Measurements from ENCODE around the gene OSM. TPM values are rescaled to one million over a fixed set of nuclear protein-coding genes. Genes with fewer than 3 reads are reported as not detected.

The OSM gene
- total RNA-seq, 2 donors from 2014 or later, result 2.5 TPM; not detected in 1

DNA sequence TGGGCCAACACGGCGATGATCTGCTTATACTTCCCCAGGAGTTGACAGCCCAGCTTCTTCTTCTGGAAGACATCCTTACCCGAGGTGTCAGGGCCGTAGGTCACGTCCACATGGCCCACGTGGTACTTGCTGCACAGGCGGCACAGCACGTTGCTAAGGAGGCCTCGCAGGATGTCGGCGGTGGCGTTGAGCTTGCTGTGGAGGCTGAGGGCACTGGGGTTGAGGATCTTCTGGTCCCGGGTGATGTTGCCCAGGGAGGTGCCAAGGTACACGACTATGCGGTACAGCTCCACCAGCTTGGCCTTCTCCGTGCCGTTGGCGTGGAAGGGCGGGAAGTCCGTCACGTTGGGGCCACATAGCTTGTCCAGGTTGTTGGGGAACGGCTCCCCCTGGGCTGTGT is 23.0 kb downstream of the OSM start:
- no peaks in the 10 kb centered on the region for H3K9me3 ChIP-seq
- no peaks in the 10 kb centered on the region for H3K36me3 ChIP-seq
- WGBS, result 93% methylated on average over 22 of the region's 22 CpGs
- no peak overlapping the region for H3K4me3 ChIP-seq
- TF ChIP-seq POLR2AphosphoS5 (IDR thresholded peaks at IDR 0.05) (no peak), POLR2A (IDR thresholded peaks at IDR 0.05) (no peak)
- TF ChIP-seq, protein P1, sequence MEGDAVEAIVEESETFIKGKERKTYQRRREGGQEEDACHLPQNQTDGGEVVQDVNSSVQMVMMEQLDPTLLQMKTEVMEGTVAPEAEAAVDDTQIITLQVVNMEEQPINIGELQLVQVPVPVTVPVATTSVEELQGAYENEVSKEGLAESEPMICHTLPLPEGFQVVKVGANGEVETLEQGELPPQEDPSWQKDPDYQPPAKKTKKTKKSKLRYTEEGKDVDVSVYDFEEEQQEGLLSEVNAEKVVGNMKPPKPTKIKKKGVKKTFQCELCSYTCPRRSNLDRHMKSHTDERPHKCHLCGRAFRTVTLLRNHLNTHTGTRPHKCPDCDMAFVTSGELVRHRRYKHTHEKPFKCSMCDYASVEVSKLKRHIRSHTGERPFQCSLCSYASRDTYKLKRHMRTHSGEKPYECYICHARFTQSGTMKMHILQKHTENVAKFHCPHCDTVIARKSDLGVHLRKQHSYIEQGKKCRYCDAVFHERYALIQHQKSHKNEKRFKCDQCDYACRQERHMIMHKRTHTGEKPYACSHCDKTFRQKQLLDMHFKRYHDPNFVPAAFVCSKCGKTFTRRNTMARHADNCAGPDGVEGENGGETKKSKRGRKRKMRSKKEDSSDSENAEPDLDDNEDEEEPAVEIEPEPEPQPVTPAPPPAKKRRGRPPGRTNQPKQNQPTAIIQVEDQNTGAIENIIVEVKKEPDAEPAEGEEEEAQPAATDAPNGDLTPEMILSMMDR (IDR thresholded peaks at IDR 0.05), result no peak
- no peaks in the 10 kb centered on the region for H3K4me1 ChIP-seq (replicated peaks)
- no peak for DNase-seq (ENCODE audit: low spot score)
- no peaks in the 10 kb centered on the region for H3K27me3 ChIP-seq (replicated peaks; ENCODE audit: insufficient read depth)
- no peak overlapping the region for H3K27ac ChIP-seq
- intact Hi-C loops (cut with DNase I), result no loop called here

GRCh38 chr22:30241576-30242371 is 24.9 kb downstream of the OSM start:
- no peaks in the 10 kb centered on the region for H3K36me3 ChIP-seq
- WGBS, result 51% methylated on average over 15 of the region's 15 CpGs
- H3K4me3 ChIP-seq, result no peak overlapping the region
- DNase-seq (ENCODE audit: low spot score), result no peak
- intact Hi-C loops (cut with DNase I), result no loop called here
- H3K27me3 ChIP-seq (replicated peaks; ENCODE audit: insufficient read depth), result no peaks in the 10 kb centered on the region
- H3K9me3 ChIP-seq, result no peaks in the 10 kb centered on the region
- H3K27ac ChIP-seq, result no peak overlapping the region
- TF ChIP-seq POLR2A (IDR thresholded peaks at IDR 0.05) (no peak), POLR2AphosphoS5 (IDR thresholded peaks at IDR 0.05) (no peak)
- TF ChIP-seq, protein P1 (IDR thresholded peaks at IDR 0.05), result no peak
- H3K4me1 ChIP-seq (replicated peaks), result no peaks in the 10 kb centered on the region

- Histone ChIP-seq H3K27ac (no peak overlapping the region), H3K4me1 (replicated peaks) (no peaks in the 10 kb centered on the region), H3K36me3 (no peaks in the 10 kb centered on the region), H3K27me3 (replicated peaks; ENCODE audit: insufficient read depth) (no peaks in the 10 kb centered on the region), H3K4me3 (no peak overlapping the region), H3K9me3 (no peaks in the 10 kb centered on the region)
- WGBS, result 77% methylated on average over 24 of the region's 24 CpGs
- no peak for DNase-seq (ENCODE audit: low spot score)
- TF ChIP-seq POLR2AphosphoS5 (IDR thresholded peaks at IDR 0.05) (no peak), POLR2A (IDR thresholded peaks at IDR 0.05) (no peak)
- TF ChIP-seq, protein P1 (IDR thresholded peaks at IDR 0.05), result no peak
- intact Hi-C loops (cut with DNase I), result no loop called here
Measured at GRCh38 chr22:30240541-30241417, 25.9 kb downstream of the OSM start.

GRCh38 chr22:30239488-30240405 is 26.9 kb downstream of the OSM start:
- Histone ChIP-seq H3K27me3 (replicated peaks; ENCODE audit: insufficient read depth) (no peaks in the 10 kb centered on the region), H3K27ac (no peak overlapping the region), H3K4me1 (replicated peaks) (no peaks in the 10 kb centered on the region), H3K36me3 (no peaks in the 10 kb centered on the region), H3K9me3 (no peaks in the 10 kb centered on the region), H3K4me3 (no peak overlapping the region)
- TF ChIP-seq, protein P1 (IDR thresholded peaks at IDR 0.05), result no peak
- no peak for TF ChIP-seq POLR2AphosphoS5 (IDR thresholded peaks at IDR 0.05)
- TF ChIP-seq POLR2A (IDR thresholded peaks at IDR 0.05), result no peak
- intact Hi-C loops (cut with DNase I), result no loop called here
- no peak for DNase-seq (ENCODE audit: low spot score)
- WGBS, result 92% methylated on average over 17 of the region's 17 CpGs
